Osteoblast (primary cell): Measurements from ENCODE around the gene HDGFL2. TPM values are rescaled to one million over a fixed set of nuclear protein-coding genes. Genes with fewer than 3 reads are reported as not detected.
"Not testable (repeated sequence)": the region's sequence is repeated elsewhere in the genome, so short reads cannot be mapped to it uniquely, and the experiment has no call there.

Experiments
- DNase-seq: peaks from one replicate; pipeline ENCODE4 v3.0.0; 2011; ENCODE audit warnings: low spot score, mixed read lengths; ENCODE audit not compliant: insufficient read length; ENCODE audit errors: missing footprints
- H2AFZ ChIP-seq: 2 replicates; pipeline ENCODE4 v1.6.0; 2011; ENCODE audit warnings: mild to moderate bottlenecking, low read length
- H3K27ac ChIP-seq: 2 replicates; pipeline ENCODE4 v1.5.1; 2011; ENCODE audit warnings: mild to moderate bottlenecking, low read depth, low read length, moderate library complexity
- H3K27me3 ChIP-seq: 2 replicates; pipeline ENCODE4 v1.6.0; 2012; ENCODE audit warnings: mild to moderate bottlenecking, control low read depth, inconsistent platforms, low read length, moderate library complexity; ENCODE audit not compliant: insufficient read depth
- H3K36me3 ChIP-seq: 2 replicates; pipeline ENCODE4 v1.5.1; 2011; ENCODE audit warnings: mild to moderate bottlenecking, low read length, control low read depth, moderate library complexity; ENCODE audit not compliant: insufficient read depth
- H3K4me1 ChIP-seq: 2 replicates; pipeline ENCODE4 v1.5.1; 2011; ENCODE audit warnings: mild to moderate bottlenecking, low read length, control low read depth, moderate library complexity; ENCODE audit not compliant: insufficient read depth
- H3K4me2 ChIP-seq: 2 replicates; pipeline ENCODE4 v1.6.0; 2011; ENCODE audit warnings: mild to moderate bottlenecking, low read length; ENCODE audit not compliant: insufficient read depth
- H3K4me3 ChIP-seq: fragments of 200-600 bp; sonication (generic); 3 replicates; pipeline ENCODE4 v1.5.1; 2012; ENCODE audit warnings: mild to moderate bottlenecking, low read length, inconsistent platforms; ENCODE audit not compliant: insufficient read depth
- H3K79me2 ChIP-seq: 2 replicates; pipeline ENCODE4 v1.6.0; 2012; ENCODE audit warnings: mild to moderate bottlenecking, low read length, control low read depth, inconsistent platforms; ENCODE audit not compliant: insufficient read depth
- H3K9me3 ChIP-seq: 2 replicates; pipeline ENCODE4 v1.5.1; 2011; ENCODE audit warnings: low read depth, low read length, control low read depth
- H4K20me1 ChIP-seq: 2 replicates; pipeline ENCODE4 v1.6.0; 2012; ENCODE audit warnings: mild to moderate bottlenecking, low read length, control low read depth; ENCODE audit not compliant: insufficient read depth
- CTCF ChIP-seq: IDR thresholded peaks from 2 replicates; pipeline ENCODE4 v1.5.1; 2011; ENCODE audit warnings: mild to moderate bottlenecking, low read depth, low read length, moderate library complexity; ENCODE audit errors: extremely low read depth
- total RNA-seq: library from RNA; depleted of rRNA; stranded (reverse); fragments of >200 nt; gene quantifications from 2 replicates; pipeline ENCODE4 v1.2.3, GENCODE V29; 2012

Gene HDGFL2
- total RNA-seq, 1 donor, result 48.5 TPM

DNA sequence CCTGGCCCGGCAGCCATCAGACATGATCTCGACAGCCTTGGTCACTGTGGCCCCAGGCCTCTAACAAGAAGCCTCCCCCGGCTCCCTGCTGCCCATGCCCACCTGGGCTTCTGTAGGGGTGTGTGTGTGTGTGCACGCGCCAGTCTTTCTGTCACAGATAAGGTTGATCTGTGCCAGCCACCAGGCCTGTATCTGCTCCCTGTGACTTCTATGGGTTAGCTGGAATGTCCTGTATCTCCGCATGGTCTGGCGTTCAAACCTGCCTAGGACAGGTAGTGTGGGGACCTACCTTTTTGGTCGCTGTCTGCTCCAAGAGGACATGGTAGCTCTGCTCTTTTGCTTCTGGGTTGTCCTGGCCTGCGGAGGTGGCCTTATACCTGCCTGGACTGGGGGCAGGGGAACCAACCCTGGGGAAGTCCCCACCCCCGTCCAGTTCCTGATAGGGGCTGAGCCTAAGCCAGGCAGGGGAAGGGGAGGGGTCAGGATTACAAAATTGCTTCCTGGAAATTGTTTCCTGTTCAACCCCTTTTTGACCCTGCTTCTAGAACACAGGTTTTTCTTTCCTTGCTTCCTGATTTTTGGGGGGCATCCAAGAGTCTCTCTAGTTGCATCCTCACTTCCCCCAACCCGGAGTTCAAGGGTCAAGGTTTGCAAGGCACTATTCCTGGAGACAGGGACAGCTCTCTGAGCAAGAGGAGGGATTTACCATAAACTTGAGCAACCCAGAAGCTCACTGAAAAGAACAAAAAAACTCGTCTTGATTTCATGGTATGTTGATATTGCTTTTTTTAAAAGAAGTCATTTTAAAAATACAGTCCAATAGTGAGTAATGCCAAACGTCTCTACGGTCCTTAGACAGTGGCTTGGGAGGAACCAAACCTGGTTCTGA is 67.8 kb downstream of the HDGFL2 start, which contains the start of gene LRG1:
Gene LRG1, minus strand, starts transcription at position 344 of the 889 bp plus-strand sequence. Its CDS starts 23 bp downstream, at position 321.
- no peaks in the 10 kb centered on the region for H3K79me2 ChIP-seq
- DNase-seq, result no peak
- no peak within 1 kb of the TSS for H3K4me2 ChIP-seq
- peaks cover 3% of the 10 kb centered on the region for H3K9me3 ChIP-seq
- H3K4me1 ChIP-seq, result no peaks in the 10 kb centered on the region
- H3K4me3 ChIP-seq, result no peak within 1 kb of the TSS
- no peaks in the 10 kb centered on the region for H4K20me1 ChIP-seq
- no peak within 1 kb of the TSS for H2AFZ ChIP-seq
- H3K27ac ChIP-seq, result no peak within 1 kb of the TSS
- TF ChIP-seq CTCF, result no peak
- no peaks in the 10 kb centered on the region for H3K36me3 ChIP-seq
- H3K27me3 ChIP-seq, result peaks cover 18% of the 10 kb centered on the region

- Histone ChIP-seq H3K27me3 (peaks cover 10% of the 10 kb centered on the region), H2AFZ (no peak overlapping the region), H3K9me3 (peaks cover 3% of the 10 kb centered on the region), H3K36me3 (no peaks in the 10 kb centered on the region), H3K79me2 (no peaks in the 10 kb centered on the region), H3K4me2 (no peak overlapping the region), H3K4me1 (no peaks in the 10 kb centered on the region), H4K20me1 (no peaks in the 10 kb centered on the region), H3K4me3 (no peak overlapping the region), H3K27ac (no peak overlapping the region)
- no peak for TF ChIP-seq CTCF
- DNase-seq, result no peak
Measured at GRCh38 chr19:4541114-4541805, 69.2 kb downstream of the HDGFL2 start.

DNA sequence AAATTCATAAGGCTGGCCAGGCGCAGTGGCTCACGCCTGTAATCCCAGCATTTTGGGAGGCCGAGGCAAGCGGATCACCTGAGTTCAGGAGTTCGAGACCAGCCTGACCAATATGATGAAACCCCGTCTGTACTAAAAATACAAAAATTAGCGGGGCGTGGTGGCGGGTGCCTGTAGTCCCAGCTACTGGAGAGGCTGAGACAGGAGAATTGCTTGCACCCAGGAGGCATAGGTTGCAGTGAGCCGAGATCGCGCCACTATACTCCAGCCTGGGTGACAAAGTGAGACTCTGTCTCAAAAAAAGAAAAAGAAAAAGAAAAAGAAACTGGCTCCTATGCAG is 69.7 kb downstream of the HDGFL2 start:
- H3K27me3 ChIP-seq, result peaks cover 10% of the 10 kb centered on the region
- H4K20me1 ChIP-seq, H3K36me3 ChIP-seq, H3K27ac ChIP-seq, DNase-seq, H3K4me2 ChIP-seq, H2AFZ ChIP-seq, H3K79me2 ChIP-seq, H3K9me3 ChIP-seq, H3K4me3 ChIP-seq, H3K4me1 ChIP-seq: not testable (repeated sequence)

GRCh38 chr19:4542896-4543841 is 71.1 kb downstream of the HDGFL2 start:
- Histone ChIP-seq H4K20me1 (no peaks in the 10 kb centered on the region), H2AFZ (no peak overlapping the region), H3K79me2 (no peaks in the 10 kb centered on the region), H3K36me3 (no peaks in the 10 kb centered on the region), H3K9me3 (peaks cover 3% of the 10 kb centered on the region), H3K27me3 (peaks cover 4% of the 10 kb centered on the region), H3K4me3 (no peak overlapping the region), H3K27ac (no peak overlapping the region), H3K4me1 (no peaks in the 10 kb centered on the region), H3K4me2 (no peak overlapping the region)
- no peak for TF ChIP-seq CTCF
- no peak for DNase-seq
